ENCODE data around the gene HPDL.

HPDL gene

DNA sequence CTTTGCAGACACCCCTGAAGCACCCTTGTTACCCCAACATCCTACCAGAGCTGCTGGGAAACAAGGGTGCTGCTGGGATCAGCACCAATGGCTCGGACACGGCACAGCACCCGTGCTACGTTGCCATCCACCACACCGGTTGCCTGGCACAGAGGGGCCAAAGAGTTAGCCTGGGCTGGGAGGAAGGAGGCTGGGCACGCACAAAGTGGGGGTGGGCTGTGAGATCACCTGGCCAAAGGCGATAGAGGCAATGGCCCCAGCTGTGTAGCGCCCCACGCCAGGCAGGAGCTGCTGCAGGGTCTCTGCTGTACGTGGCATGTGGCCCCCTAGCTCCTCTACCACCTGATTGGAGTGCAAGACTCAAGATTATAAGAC is 5.6 kb downstream of the HPDL start:
- no peaks in the 10 kb centered on the region for H3K36me3 ChIP-seq (ENCODE audit: low read length)
- no peaks in the 10 kb centered on the region for H4K20me1 ChIP-seq (ENCODE audit: low read depth, low read length)
- H2AFZ ChIP-seq (ENCODE audit: low read depth, low read length, severe bottlenecking): no peak overlapping the region
- no peaks in the 10 kb centered on the region for H3K9me3 ChIP-seq (ENCODE audit: insufficient read depth, low read length)
- H3K79me2 ChIP-seq (ENCODE audit: insufficient read depth, low read length): peaks cover 16% of the 10 kb centered on the region
- no peak overlapping the region for H3K27ac ChIP-seq (ENCODE audit: low read depth, low read length)
- H3K4me3 ChIP-seq (ENCODE audit: insufficient read depth, low read length, poor library complexity, severe bottlenecking): no peak overlapping the region
- no peaks in the 10 kb centered on the region for H3K9me2 ChIP-seq (replicated peaks; ENCODE audit: insufficient read depth, low read length)
- no peak for TF ChIP-seq EZH2phosphoT487 (conservative IDR thresholded peaks at IDR 0.05; ENCODE audit: low read length)
- TF ChIP-seq, protein P1, sequence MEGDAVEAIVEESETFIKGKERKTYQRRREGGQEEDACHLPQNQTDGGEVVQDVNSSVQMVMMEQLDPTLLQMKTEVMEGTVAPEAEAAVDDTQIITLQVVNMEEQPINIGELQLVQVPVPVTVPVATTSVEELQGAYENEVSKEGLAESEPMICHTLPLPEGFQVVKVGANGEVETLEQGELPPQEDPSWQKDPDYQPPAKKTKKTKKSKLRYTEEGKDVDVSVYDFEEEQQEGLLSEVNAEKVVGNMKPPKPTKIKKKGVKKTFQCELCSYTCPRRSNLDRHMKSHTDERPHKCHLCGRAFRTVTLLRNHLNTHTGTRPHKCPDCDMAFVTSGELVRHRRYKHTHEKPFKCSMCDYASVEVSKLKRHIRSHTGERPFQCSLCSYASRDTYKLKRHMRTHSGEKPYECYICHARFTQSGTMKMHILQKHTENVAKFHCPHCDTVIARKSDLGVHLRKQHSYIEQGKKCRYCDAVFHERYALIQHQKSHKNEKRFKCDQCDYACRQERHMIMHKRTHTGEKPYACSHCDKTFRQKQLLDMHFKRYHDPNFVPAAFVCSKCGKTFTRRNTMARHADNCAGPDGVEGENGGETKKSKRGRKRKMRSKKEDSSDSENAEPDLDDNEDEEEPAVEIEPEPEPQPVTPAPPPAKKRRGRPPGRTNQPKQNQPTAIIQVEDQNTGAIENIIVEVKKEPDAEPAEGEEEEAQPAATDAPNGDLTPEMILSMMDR (IDR thresholded peaks at IDR 0.05; ENCODE audit: insufficient read depth, low read length, poor library complexity, severe bottlenecking): no peak
- H3F3A ChIP-seq (ENCODE audit: insufficient read depth): peaks cover 6% of the 10 kb centered on the region; the same call in 1 of the 2 replicates
- H3K27me3 ChIP-seq (ENCODE audit: low read length): no peaks in the 10 kb centered on the region
- H3K4me2 ChIP-seq (ENCODE audit: low read depth, low read length, poor library complexity, severe bottlenecking): no peak overlapping the region
- H3K9ac ChIP-seq (ENCODE audit: low read length): no peak overlapping the region

DNA sequence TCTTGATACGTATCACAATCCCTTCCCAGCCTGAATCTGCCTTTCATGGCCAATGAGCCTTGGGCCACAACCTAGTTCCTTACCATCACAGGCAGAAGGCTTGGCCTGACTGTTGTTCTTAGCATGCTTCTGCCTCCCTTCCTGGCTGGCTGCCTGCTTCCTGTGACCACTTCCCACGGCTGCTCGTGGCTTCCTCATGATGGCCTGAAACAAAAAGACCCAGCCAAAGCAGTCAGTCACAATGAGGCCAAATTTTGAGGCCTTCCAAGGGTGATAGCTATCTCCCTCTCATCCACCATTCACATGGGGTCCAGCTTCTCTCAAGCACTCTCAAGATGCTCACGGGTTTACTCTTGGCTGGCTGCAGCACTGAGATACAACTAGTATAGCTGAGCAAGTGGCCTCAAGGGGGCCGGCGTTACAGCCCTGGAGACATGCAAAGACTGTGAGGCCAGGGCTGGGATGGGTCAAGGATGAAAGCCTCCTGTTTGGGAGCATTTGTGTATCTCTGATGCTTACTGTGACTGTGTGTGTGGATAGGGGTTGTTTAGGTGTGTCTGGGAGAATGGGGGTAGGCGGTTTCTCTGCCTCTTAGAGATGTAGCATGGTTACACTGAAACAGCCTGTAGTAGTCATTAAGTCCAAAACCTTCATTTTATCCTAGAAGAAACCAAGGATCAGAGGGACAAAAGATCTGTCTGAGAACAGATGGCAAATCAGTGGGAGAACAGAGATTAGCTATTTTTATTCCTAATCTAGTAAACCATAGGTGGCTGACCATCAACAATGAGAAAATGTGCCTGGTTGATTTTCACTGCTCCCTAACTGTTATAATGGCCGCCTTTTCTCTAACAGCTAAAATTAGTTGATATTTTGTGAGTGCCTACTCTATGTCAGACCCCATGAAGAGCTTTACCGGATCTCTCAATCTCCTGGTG is 7.9 kb downstream of the HPDL start:
- Histone ChIP-seq H2AFZ (ENCODE audit: low read depth, low read length, severe bottlenecking) (no peak overlapping the region), H3K9me3 (ENCODE audit: insufficient read depth, low read length) (no peaks in the 10 kb centered on the region), H3K4me2 (ENCODE audit: low read depth, low read length, poor library complexity, severe bottlenecking) (no peak overlapping the region), H3K4me3 (ENCODE audit: insufficient read depth, low read length, poor library complexity, severe bottlenecking) (no peak overlapping the region), H3K36me3 (ENCODE audit: low read length) (no peaks in the 10 kb centered on the region), H3F3A (ENCODE audit: insufficient read depth) (peaks cover 12% of the 10 kb centered on the region), H4K20me1 (ENCODE audit: low read depth, low read length) (no peaks in the 10 kb centered on the region), H3K9ac (ENCODE audit: low read length) (no peak overlapping the region), H3K27ac (ENCODE audit: low read depth, low read length) (no peak overlapping the region), H3K79me2 (ENCODE audit: insufficient read depth, low read length) (peaks cover 6% of the 10 kb centered on the region), H3K9me2 (replicated peaks; ENCODE audit: insufficient read depth, low read length) (no peaks in the 10 kb centered on the region), H3K27me3 (ENCODE audit: low read length) (no peaks in the 10 kb centered on the region)
- TF ChIP-seq, protein P1 (IDR thresholded peaks at IDR 0.05; ENCODE audit: insufficient read depth, low read length, poor library complexity, severe bottlenecking): no peak
- no peak for TF ChIP-seq EZH2phosphoT487 (conservative IDR thresholded peaks at IDR 0.05; ENCODE audit: low read length)

DNA sequence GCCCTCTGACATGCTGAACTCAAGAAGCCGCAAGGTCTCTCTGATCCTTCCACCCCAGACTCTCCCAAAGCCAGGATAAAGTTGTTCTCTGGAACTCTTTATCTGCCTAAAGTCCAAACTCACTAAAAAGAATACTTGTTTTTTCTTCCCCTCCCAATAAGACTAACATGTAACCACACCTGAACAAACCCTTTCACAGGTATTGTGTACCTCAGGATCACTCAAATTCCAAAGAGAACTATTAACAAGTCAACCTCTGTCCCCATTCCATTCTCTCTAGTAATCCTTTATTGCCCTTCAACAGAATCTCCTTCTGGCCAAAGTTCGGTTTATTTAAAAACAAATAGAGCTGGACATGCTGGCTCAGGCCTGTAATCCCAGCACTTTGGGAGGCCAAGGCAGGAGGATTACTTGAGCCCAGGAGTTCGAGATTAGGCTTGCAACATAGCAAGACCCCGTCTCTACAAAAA is 9.2 kb downstream of the HPDL start:
- Histone ChIP-seq H3K79me2 (ENCODE audit: insufficient read depth, low read length) (peaks cover 15% of the 10 kb centered on the region), H3F3A (ENCODE audit: insufficient read depth) (peaks cover 12% of the 10 kb centered on the region), H3K9me2 (replicated peaks; ENCODE audit: insufficient read depth, low read length) (no peaks in the 10 kb centered on the region), H3K9ac (ENCODE audit: low read length) (no peak overlapping the region), H3K4me3 (ENCODE audit: insufficient read depth, low read length, poor library complexity, severe bottlenecking) (no peak overlapping the region), H3K9me3 (ENCODE audit: insufficient read depth, low read length) (no peaks in the 10 kb centered on the region), H3K27ac (ENCODE audit: low read depth, low read length) (no peak overlapping the region), H3K27me3 (ENCODE audit: low read length) (no peaks in the 10 kb centered on the region), H2AFZ (ENCODE audit: low read depth, low read length, severe bottlenecking) (no peak overlapping the region), H4K20me1 (ENCODE audit: low read depth, low read length) (no peaks in the 10 kb centered on the region), H3K4me2 (ENCODE audit: low read depth, low read length, poor library complexity, severe bottlenecking) (no peak overlapping the region), H3K36me3 (ENCODE audit: low read length) (no peaks in the 10 kb centered on the region)
- TF ChIP-seq EZH2phosphoT487 (conservative IDR thresholded peaks at IDR 0.05; ENCODE audit: low read length): no peak

All from SU-DHL-6 (cell line).